NCI-H1092 (cell line): ENCODE measurements around the gene PSMC4.
A peak's percentile ranks its signal among the peaks of the same experiment; 100 is the strongest.

ENCODE experiments used
- DNase-seq: peaks from one replicate; lab custom pipeline; 2025; lab: John Stamatoyannopoulos, UW

PSMC4 gene

DNA sequence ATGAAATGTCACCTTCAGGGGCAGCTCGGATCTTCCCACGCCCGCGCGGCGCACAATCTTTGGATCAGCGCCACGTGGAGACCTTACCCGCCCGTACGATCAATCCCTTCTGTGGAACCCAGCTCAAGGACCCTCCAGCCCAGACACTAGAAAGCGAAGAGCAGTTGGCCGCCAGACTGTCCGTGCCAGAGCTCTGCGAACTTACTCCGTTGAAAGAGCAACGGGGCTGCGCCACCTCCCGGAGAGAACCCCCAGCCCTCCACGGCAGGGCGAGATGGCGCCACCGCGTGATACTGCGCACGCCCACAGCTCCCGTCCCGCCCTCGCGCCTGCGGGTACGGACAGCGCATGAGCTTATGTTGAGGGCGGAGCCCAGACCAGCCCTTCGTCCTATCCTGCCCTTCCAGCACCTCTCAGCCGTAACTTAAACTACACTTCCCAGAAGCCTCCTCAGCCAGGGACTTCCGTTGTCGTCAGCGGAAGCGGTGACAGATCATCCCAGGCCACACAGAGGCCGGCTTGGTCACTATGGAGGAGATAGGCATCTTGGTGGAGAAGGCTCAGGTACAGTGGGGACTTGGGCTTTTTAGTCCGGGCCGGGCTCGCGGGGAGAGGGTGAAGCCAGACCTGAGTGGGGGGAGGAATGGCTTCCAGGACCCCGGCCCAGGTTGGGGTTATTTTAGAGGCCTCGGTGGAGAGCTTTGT, at the start of gene PSMC4:
Gene PSMC4 (plus strand): TSS at position 491 of the 705 bp plus-strand sequence. CDS start 38 bp downstream, at position 529.
- peak; percentile 94 for DNase-seq

DNA sequence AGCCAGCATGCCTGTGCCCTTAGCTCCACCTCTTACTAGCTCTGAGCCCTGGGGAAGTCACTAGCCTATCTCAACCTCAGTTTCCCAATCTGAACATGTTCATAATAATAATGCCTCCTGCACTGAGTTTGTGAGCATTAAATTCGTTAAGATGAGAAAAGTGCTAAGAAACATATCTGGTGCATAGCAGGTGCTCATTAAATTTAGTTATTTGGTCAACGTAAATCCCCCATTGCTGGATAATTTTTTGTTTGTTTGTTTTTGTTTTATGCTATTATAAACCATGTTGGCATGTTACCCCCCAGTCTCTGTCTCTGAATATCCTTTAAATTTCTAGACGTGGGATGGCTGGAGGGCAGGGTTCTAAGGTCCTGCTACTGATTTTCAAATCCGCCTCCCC, 47.1 kb upstream of the PSMC4 start:
- no peak for DNase-seq

GRCh38 chr19:39924389-39924788, 46.6 kb upstream of the PSMC4 start:
- DNase-seq: no peak

DNA sequence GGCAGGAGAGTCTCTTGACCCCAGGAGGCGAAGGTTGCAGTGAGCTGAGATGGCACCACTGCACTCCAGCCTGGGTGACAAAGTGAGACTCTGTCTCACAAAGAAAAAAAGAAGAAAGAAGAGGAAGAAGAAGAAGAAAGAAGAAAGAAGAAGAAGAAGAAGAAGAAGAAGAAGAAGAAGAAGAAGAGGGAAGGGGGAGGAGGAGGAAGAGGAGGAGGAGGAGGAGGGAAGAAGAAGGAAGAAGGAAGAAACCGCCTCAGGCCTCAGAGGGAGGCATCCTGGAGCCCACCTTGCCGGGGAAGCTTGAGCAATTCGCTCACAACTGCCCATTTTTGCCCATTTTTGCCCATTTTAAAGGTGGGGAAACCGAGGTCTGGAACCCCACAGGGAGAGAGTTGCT, 46.0 kb upstream of the PSMC4 start:
- DNase-seq: no peak

DNA sequence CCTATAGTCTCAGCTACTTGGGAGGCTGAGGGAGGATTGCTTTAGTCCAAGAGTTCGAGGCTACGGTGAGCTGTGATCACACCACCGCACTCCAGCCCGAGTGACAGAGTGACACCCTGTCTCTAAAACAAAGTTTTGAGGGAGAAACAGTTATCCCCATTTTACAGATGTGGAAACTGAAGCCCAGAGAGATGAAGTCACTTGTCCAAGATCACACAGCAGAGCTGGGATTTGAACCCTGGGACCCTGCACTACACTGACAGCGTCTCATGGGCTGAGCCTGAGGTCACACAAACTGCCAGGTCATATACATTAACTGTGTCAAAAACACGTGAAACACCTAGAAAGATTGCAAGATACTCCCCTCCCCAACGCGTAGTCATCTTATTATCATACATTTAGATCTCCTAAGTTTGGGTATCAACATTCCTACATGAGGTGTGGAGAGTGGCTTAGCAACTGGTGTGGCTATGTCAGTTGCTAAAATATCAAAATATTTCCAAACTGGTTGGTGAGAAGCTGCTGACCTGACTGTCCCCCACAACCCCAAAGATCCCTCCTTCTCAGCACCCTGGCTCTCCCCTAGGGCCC, 44.7 kb upstream of the PSMC4 start:
- DNase-seq: no peak

DNA sequence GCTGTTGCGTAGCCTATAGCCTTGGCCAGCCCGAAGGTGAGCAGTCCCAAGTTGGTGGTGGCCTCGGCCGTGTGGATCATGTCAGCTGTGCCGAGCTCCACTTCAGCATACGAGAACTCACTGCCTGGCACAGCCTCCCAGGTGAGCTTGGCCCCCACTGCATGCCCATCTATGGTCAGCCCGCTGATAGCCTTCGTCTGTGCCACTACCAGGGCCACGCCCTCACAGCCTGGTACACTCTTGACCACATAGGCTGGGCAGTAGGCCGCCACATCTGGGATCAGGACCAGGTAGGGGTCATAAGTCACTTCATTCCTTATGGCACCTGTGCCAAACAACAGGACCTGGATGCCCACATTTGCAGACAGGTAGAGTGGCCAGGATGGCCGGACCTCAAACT, 43.9 kb upstream of the PSMC4 start:
- DNase-seq: no peak

- no peak for DNase-seq
Observed at GRCh38 chr19:39927524-39928356, 43.2 kb upstream of the PSMC4 start.

DNA sequence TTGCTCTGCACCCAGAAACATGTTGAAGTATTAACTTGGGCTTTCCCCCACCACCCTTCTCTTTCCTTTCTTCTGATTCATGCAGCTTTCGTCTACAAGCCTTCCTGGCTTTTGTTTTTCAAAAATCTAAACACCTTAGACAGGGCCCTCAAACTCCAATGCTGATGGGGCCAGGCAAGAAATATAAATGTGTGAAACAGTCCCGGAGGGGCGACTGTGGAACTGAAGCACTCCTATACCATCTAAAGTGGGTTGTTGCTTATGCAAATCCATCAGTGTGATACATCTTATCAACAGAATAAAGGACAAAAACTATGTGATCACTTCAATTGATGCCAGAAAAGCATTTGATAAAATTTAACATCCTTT, 42.6 kb upstream of the PSMC4 start:
- DNase-seq: no peak

- no peak for DNase-seq
Observed at GRCh38 chr19:39929750-39930149, 41.2 kb upstream of the PSMC4 start.

- no peak for DNase-seq
Observed at GRCh38 chr19:39934584-39935363, 36.2 kb upstream of the PSMC4 start, which contains the start of gene FCGBP. TSS of gene FCGBP (minus strand) at chr19:39934634.

- DNase-seq: no peak
Observed at GRCh38 chr19:39935364-39935661, 35.7 kb upstream of the PSMC4 start.

- DNase-seq: no peak
Observed at GRCh38 chr19:39936020-39936419, 34.9 kb upstream of the PSMC4 start.

DNA sequence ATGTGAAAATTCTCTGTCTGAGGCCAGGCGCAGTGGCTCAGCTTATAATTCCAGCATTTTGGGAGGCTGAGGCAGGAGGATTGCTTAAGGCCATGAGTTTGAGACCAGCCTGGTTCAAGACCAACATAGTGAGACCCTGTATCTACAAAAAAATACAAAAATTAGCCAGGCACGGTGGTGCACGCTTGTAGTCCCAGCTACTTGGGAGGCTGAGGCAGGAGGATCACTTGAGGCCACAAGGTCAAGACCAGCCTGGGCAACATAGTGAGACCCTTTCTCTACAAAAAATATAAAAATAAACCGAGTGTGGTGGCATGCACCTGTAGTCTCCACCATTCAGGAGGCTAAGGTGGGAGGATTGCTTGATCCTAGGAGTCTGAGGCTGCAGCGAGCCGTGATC, 34.3 kb upstream of the PSMC4 start:
- no peak for DNase-seq

DNA sequence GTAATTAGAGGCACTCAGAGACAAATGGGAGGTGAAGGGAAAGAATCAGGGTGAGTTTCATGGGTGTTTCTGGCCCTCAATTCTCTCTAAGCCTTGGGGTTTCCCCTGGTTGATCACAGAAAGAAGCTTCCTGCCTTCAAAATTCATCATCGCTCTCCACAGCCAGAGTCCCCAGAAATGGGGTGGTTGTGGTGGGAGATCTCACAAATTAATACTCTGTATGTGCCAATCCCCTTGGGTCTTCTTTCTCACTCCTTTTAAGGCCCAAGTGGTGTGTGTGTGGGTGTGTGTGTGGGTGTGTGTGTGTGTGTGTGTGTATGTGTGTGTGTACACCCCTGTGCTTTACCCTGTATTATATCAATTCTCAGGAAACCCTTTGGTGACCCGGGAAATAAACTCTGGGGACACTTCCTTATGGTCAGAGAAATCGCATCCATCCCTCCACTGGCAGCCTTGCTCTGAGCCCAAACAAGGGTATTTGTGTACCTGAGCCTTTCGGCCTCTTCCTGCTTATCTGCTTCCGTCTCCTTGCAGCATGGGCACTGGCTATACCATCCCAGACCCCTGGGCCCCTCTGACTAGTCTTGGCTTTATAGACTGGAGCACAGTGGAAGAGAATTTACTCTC, 33.8 kb upstream of the PSMC4 start:
- DNase-seq: no peak

- DNase-seq: no peak
Observed at GRCh38 chr19:39937787-39938186, 33.2 kb upstream of the PSMC4 start.

DNA sequence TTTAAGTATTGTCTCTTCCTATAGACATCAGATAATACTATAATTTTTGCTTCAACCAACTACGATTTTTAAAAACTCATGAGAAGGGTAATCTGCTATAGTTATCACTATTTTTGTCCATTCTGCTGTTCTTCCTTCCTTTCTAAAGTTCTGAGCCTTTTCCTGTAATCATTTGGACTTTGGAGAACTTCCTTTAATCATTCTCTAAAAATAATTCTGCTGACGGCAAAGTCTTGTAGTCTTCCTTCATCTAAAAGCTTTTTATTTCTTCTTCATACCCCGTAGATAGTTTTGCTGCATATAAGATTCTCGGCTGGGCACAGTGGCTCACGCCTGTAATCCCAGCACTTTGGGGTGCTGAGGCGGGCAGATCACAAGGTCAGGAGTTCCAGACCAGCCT, 31.4 kb upstream of the PSMC4 start:
- no peak for DNase-seq

GRCh38 chr19:39940221-39940833, 30.6 kb upstream of the PSMC4 start:
- DNase-seq: no peak

- DNase-seq: no peak
Observed at GRCh38 chr19:39941151-39941550, 29.8 kb upstream of the PSMC4 start.

- DNase-seq: no peak
Observed at GRCh38 chr19:39941615-39942365, 29.2 kb upstream of the PSMC4 start.

DNA sequence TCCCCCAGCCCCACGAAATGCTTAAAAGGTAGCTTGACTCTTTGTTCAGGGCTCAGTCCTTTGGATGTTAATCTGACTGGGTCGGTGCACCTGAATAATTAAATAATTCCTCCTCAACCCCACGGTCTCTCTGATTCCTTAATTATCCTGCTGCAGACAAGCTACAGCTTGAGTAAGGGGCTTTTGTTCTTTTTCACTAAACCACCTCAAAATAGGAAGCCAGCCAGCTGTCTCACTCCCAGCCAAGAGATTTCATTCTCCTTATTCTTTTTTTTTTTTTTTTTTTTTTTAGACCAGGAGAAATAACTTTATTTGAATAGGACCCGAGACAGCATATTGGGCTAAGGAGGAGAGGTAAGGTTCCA, 28.6 kb upstream of the PSMC4 start:
- DNase-seq: no peak

DNA sequence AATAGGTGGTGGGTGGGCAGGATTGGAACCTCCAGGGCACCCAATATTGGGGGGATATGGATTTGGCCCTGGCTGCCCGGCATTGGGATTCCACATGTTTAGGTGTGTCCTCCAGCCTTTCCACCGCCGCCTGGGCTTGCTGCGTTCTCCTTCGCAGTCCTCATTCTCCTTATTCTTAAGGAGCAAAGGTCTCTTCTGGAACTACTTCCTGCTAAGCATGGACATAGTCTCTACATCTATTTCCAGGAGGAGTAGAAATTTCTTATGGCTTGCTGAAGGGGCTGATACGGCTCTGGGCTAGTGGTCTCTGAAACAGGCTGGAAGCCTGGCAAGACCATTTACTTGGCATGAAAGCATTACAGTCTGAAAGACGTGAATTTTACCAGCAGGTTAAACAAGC, 27.4 kb upstream of the PSMC4 start:
- DNase-seq: no peak
